Stimulated activated CD4-positive, alpha-beta T cell treated with anti-CD3 and anti-CD28 coated beads, TNF-alpha, amount 100 ng/mL, for 4 hours (primary cell): ENCODE measurements around the gene DYRK1A.
"Not testable (repeated sequence)": the region's sequence is repeated elsewhere in the genome, so short reads cannot be mapped to it uniquely, and the experiment has no call there.

Experiments
- DNase-seq, 3 experiments: peaks; one replicate each; pipeline ENCODE4 v3.0.0-alpha.2; 2020; ENCODE audit warnings: low read depth in 3 of 3

DYRK1A gene

DNA sequence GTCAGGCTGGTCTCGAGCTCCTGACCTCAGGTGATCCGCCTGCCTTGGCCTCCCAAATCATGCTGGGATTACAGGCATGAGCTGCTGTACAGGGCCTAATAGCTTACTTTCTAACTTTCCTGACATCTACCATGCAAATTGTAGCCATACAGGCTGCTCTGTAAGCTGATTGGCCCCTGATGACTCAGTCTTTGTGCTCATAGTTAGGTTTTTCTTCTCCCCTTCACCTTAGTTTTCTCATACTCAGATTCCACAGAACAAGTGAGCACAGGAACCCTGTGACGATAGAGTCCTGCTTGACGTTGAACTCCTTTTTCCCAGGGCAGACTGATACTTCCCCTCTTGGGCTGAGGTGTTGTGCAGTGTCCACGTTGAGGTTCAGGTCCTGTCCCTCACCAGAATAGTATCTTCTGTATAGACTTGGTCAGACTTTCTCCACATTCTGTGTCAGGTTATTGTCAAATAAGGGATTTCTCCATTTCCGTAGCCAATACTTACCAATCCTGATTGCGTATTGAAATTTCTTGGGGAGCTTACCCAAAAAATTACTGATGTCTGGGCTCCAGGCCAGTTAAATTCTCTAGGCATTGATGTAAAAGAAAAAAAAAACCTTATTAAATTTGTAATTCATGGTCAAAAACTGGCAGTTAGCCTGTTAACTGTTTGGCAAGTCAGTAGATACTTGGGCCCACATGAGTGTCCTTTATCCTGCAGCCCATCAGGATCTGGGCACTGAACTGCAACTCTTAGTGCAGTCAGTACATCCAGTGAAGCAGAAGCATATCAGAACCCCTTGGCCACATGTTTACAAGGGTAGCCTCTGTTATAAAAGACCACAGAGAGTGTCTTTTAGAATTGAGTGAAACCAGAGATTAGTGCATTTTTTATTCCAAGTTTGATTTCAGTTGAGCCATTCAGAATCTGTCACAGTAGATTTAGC is 118.2 kb downstream of the DYRK1A start:
- DNase-seq = no peak

DNA sequence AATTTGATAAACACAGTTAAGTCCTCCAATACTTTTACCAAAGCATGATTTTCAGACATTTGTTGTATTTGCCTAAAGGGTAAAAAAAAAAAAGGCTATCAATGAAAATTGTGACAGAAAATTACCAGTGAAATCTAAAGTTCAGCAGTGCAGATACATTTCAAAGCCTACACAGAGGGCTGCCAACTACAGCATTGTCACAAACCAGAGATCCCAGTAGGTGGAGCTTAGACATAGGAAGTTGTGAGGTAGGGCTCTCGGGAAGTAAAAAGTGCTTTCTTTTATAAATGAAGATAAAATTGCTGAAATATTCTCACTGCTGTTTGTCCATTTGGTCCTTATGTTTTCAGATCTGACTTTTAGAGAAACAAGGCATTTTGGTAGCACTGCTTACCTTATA is 123.0 kb downstream of the DYRK1A start:
- DNase-seq = no peak

DNA sequence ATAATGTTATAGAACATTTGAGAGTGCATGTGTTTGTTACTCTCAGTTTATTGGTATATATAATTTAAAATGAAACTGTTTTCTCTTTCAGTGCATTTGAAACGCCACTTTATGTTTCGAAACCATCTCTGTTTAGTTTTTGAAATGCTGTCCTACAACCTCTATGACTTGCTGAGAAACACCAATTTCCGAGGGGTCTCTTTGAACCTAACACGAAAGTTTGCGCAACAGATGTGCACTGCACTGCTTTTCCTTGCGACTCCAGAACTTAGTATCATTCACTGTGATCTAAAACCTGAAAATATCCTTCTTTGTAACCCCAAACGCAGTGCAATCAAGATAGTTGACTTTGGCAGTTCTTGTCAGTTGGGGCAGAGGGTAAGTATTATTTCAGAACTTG is 123.5 kb downstream of the DYRK1A start:
- DNase-seq = no peak

DNA sequence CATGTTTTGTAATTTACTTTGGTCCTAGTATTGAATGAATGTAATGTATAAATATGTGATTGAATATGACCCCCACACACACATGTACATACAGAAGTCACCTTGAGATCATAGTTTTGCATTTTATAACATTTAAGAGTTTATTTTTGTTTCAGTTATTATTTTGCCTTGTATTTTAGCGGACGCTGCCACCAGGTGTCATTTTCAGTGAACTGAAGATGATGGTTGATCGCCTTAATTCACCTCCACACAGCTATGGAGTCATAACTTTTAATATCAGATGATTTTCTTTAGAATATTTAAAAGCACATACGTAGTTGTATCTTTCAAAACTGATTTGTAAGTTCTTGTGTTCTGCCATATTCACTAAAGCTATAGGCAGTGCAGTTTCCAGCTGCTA is 130.4 kb downstream of the DYRK1A start:
- no peak for DNase-seq

DNA sequence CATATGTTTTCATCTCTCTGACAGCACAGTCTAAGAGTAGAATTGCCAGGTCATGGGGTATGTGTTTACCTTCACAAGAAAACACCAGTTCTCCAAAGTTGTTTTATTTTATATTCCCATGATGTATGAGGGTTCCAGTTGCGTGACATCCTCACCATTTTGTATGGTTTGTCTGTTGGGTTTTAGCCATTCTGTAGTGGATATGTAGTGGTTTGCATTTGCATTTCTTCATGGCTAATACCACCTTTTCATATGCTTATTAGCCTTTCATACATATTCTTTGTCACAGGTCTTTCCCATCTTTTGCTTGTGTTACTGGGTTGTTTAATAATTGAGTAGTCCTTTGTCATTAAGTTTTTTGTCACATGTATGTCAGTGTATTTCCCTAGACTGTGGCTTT is 132.1 kb downstream of the DYRK1A start:
- DNase-seq = no peak

DNA sequence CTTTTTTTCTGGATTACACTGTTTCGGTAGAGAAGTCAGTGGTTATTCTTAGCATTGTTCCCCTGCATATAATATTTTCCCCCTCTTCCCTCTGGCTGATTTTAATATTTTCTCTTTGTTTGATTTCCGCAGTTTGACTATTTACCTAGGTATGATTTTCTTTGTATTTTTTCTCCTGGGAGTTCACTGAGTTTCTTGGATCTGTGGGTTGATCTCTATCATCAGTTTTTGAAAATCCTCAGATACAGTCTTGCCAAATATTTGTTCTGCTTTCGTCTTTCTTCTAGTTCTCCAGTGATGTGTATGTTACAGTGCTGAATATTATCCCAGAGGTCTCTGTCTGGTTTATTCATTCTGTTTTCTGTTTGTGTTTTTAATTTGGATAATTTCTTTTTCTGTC is 136.4 kb downstream of the DYRK1A start:
- DNase-seq = no peak

DNA sequence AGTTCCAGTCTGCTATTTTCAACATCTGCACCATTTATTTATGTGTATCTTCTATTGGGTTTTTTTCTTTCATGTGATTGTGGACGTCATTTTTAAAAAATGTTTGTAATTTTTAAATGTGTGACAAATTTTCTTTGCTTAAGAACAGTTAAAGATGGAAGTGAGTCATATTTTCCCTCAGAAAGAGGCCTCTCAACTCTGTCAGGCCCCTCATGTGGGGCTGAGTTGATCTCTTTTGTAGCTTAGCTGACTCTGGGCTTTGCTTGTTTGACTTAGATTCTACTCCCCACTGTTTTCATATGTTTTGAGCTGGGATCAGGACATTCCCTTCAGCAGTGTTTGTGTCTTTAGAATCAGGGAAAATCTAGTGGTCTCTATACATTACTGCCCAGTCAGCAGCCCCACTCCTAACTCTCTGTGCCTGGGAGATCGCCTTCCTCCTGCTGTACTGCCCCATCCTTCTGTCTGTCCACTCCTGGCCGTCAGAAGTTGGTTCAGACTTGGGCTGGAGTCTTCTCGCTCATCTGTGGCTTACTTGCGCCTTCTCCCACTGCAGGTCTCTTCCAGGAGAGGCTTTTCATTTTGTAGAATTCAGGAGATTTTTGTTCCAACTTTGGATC is 137.4 kb downstream of the DYRK1A start:
- DNase-seq = no peak

DNA sequence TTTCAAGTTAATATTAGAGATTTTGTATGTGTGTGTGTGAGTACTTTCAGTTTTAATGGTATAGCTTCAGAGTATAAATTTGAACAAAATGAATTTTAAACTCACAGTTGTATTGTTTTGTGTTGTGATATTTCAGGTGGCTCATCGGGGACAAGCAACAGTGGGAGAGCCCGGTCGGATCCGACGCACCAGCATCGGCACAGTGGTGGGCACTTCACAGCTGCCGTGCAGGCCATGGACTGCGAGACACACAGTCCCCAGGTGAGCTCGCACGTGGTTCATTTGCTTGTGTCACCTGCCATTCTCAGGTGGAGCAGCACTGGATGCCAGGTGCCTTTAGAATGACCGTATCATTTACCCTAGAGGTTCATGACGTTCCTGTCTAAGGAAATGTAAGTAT is 139.4 kb downstream of the DYRK1A start:
- DNase-seq = no peak

DNA sequence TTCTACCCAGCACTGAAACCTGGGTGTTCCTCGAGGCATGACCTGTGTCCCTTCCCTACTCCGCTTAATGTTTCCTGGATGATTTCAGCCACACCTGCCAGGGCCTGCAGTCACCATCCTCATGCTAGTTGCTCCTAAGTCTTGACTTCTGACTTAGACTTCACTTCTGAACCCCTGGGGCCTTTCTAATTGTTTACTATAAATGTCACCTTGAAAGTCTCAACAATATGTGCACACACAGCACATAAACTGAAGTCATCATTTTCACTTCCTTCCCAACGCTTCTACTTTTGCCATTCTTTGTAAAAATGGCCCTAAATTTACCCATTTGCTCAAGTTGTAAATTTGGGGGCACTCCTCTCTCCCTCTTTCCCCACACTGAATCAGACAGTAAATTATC is 141.1 kb downstream of the DYRK1A start:
- no peak for DNase-seq

DNA sequence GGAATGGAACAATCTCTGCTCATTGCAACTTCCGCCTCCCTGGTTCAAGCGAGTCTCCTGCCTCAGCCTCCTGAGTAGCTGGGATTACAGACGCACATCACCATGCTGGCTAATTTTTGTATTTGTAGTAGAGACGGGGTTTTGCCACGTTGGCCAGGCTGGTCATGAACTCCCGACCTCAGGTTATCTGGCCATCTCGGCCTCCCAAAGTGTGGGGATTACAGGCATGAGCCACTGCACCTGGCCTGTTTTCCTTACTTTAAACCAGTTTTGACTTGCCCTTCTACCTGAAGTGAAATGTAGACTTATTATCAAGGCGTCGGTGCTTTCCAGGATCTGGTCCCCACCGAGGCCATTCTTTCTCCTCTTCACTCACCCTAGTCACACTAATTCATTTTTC is 141.8 kb downstream of the DYRK1A start:
- no peak for DNase-seq

DNA sequence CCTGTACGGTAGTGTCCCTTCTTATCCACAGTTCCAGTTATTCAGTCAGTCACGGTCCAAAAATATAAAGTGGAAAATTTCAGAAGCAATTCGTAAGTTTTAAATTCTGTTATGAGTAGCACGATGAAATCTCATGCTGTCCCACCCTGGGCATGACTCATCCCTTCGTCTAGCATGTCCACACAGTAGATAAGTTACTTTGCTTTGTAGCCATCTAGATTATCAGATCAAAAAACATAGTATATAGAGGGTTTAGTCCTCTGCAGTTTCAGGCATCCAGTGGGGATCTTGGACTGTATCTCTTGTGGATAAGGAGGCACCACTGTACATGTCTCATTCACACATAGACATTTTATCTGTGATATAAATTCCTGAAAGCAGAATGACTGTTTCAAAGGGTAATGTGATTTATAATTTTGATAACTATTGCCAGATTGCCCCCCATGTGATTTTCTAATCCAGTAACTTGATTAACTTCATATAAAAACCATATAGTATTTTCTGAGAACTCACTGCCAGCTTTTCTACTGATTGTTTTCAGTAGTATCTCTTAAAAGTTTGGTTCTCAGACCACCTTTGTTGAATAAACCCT is 143.3 kb downstream of the DYRK1A start:
- no peak for DNase-seq

DNA sequence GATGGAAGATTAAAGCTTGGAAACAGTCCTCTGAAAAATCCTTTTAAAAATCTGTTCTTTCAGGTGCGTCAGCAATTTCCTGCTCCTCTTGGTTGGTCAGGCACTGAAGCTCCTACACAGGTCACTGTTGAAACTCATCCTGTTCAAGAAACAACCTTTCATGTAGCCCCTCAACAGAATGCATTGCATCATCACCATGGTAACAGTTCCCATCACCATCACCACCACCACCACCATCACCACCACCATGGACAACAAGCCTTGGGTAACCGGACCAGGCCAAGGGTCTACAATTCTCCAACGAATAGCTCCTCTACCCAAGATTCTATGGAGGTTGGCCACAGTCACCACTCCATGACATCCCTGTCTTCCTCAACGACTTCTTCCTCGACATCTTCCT is 145.3 kb downstream of the DYRK1A start:
- DNase-seq = no peak

DNA sequence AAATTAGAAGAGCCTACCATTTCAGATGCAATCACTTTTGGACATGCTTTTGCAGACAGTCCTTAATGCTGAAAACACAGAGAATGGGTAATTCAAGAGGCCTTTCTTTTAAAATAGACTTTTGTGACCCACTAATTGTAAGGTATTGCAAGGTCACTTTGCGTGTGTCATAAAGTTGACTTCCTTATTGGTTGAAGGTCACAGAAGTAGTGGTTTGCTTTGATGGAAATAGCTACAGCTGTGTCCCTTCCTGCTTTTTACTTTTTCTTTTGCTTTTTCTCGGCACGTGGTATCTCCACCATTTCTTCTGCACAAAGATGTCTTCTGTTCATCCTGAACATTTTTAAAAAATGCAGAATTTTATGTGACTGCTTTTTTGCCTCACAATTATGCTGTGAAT is 146.8 kb downstream of the DYRK1A start:
- no peak for DNase-seq

DNA sequence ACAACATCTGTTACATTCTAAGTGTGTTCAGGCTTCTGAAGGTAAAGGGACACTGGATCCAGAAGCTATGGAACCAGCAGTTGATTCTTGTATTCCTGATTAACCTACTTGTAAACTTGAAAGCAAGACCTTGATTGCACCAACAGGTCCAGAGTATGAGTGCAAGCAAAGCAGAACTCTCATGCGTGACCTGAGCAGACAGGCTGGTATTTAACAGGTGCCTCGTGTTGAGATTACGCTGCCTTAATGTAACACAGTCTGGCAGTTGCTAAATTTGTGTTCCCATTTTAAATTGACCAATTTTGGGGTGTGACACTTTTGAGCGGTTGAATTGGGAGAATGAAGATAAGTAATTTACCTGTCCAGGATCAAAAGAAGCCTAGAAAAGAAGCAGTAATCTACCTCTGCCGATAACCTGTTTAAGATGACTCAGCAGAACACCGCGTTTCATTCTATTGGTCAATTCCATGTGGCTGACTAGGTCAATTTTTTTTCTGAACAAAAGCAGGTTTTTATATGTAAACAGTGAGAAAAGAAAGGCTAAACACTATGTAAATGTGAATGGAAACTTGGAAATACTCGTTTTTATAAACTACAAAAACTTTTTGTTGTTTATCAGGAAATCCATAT is 147.6 kb downstream of the DYRK1A start:
- DNase-seq = no peak

DNA sequence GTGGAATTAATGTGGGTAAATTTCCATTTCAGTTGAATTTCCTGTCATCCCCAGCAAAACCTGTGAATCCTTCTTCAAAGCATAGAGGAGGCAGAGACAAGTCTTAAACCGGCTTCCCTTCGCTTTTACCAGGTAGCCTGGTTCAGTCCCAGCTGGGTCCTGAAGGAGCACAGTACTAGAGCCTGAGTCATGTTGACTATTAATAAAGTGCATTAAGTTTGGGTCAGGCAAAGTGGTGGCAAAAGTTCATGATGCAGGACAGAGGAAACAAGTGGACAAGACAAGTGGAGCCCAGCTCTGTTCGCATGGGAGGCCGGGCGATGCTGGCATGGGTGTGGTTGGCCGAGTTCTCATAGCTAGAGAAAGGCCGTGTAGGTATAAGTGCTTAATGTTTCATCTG is 150.4 kb downstream of the DYRK1A start:
- DNase-seq = no peak

DNA sequence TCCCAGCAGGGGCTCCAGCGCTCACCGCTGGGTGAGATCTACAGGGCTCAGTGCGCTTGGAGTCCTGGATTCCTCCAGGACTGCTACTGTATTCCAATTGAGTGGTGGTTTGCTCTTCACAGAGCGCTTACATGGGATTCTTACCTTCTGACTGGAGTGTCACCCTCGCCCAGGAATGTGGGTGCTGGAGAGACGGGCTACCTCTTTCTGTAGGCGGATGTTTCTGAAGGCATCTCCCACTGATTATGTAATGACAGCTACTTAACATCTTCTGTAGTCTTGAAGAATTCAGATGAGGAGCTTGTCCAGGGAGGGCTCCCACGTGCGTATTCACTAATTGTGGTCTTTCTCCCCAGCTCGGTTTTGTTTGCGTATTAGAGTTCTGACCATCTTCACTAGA is 154.2 kb downstream of the DYRK1A start:
- DNase-seq = no peak

DNA sequence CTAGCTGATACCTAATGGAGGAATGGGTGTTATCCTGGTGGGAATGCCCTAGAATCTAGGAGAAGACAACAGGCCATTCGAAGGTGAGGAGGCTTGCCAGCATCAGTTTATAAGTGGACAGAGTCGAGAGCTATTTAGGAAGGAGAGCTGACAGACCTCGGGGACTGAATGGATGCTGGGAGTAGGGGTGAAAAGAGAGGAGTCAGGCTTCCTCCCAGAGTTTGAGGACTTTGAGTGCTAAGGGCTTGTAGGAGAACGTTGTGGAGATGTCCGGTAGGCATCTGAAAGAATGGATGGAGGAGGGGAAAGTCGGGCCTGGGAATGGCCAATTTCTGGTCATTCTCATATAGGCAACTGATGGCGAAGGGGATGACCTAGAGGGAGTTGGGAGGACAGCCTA is 155.1 kb downstream of the DYRK1A start:
- DNase-seq = no peak

DNA sequence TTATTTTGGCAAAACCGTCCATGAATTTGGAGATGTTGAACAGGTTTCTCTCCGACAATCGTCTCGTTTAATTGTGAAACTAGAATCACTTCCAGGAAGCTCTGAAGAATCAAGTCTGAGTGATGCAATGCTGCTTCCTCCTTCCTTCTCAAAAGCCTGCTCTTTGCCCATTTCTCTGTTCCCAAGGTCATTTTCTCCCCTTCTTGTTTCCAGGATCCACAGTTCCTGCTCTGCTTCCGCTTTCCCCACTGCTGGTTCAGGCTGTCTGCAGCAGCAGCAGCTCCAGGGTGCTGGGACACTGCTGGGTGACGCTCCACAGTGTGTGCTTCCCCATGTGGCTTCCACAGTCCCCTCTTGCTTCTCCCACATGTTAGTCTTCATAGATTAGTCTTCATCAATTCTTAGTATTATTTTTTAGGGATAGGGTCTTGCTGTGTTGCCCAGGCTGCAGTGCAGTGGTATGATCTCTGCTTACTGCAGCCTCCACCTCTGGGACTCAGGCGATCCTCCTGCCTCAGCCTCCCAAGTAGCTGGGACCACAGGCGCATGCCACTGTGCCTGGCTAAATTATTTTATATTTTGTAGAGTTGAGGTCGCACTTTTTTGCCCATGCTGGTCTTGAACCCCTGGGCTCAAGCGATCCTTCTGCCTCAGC is 156.2 kb downstream of the DYRK1A start:
- DNase-seq = no peak

DNA sequence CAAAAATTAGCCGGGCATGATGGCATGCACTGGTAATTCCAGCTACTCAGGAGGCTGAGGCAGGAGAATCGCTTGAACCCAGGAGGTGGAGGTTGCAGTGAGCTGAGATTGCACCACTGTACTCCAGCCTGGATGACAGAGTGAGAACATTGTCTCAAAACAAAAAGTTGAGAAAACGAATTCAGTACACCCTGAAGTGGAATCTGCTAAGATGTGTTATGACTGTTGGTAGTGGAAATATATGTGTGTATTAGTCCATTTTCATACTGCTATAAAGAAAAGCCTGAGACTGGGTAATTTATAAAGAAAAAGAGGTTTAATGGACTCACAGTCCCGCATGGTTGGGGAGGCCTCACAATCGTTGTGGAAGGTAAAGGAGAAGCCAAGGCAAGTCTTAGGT is 158.4 kb downstream of the DYRK1A start:
- not testable (repeated sequence) for DNase-seq

DNA sequence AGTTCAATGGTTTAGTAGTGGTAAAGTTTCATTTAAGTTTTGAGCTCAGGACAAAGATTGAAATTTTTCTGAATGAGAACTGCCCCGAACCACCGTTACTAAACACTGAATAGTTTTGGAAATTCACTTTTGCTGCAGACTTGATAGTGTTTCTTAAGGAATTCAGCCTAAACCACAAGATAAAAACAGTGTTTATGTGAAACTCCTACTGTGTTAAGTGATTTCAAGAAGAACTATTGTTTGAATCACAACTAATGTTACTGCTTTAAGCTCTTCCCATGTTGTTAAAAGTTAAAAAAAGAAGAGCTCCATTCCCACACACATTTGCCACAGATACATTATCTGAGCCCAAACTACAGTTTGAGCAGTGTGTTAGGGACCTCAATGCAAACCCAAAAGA is 159.2 kb downstream of the DYRK1A start:
- DNase-seq = no peak

DNA sequence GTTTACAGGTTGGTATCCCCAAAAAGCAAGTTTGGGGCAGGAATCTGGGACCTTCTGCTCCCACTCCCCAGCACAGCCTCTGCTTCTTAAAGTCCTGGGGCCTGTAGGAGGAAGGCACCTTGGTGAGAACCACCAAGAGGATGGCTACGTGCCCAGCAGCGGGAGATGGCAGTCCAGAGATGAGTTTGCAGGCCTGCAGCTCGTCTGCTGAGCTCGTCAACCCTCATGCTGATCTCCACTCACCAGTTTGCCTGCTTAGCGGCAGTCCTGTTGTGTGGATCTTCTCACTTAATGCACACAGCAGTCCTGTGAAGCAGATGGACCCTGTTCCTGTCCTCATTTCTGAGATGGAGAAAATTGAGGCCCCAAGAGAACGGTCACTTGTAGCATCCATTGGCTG is 160.5 kb downstream of the DYRK1A start:
- no peak for DNase-seq

DNA sequence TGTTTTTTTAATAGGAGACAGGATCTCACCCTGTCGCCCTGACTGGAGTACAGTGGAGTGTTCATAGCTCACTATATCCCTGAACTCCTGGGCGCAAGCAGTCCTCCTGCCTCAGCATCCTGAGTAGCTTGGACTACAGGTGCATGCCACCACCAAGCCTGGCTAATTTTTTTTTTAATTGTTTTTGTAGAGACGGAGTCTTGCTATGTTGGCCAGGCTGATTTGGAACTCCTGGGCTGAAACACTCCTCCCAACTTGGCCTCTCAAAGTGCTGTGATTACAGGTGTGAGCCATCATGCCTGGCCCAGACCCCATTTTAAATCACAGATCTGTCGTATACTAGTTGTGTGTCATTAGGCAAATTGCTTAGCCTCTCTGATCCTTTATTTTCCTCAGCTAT is 161.1 kb downstream of the DYRK1A start:
- DNase-seq = no peak
